HEK293 (cell line): Measurements from ENCODE around the gene FBXO17.

Source experiments
- CTCF ChIA-PET: fragments of 350-600 bp; formaldehyde crosslinking; extraction: SDS; loops from one replicate; lab custom pipeline; 2021; ENCODE audit warnings: antibody characterized with exemption; lab: Yijun Ruan, JAX
- POLR2A ChIA-PET: fragments of 300-600 bp; formaldehyde crosslinking; extraction: SDS; loops from one replicate; lab custom pipeline; 2020; ENCODE audit warnings: antibody characterized with exemption, inconsistent platforms; lab: Yijun Ruan, JAX
- H3K27ac ChIP-seq: fragments of 200-500 bp; sonication (Bioruptor generic); 2 replicates; pipeline ENCODE4 v1.5.1; 2014; ENCODE audit warnings: low read depth, low read length, control low read depth, inconsistent platforms; ENCODE audit errors: extremely low read depth
- H3K36me3 ChIP-seq, 2 experiments: fragments of 200-500 bp in 1 of 2; sonication (Bioruptor generic) in 1 of 2; 1 replicate in 1 of 2; 2 replicates in 1 of 2; pipeline ENCODE4 v1.5.1; 2014 to 2017; ENCODE audit warnings: inconsistent platforms in 2 of 2, low read length in 2 of 2; ENCODE audit not compliant: control insufficient read depth in 2 of 2, insufficient read depth in 1 of 2
- H3K4me1 ChIP-seq: fragments of 200-500 bp; sonication (Bioruptor generic); 2 replicates; pipeline ENCODE4 v1.5.1; 2014; ENCODE audit warnings: mild to moderate bottlenecking, low read length, inconsistent platforms; ENCODE audit not compliant: control insufficient read depth, insufficient read depth
- H3K4me3 ChIP-seq: 2 replicates; pipeline ENCODE4 v1.5.1; 2011; ENCODE audit warnings: low read depth, mild to moderate bottlenecking, control low read depth, low read length, moderate library complexity
- H3K9me3 ChIP-seq: fragments of 200-500 bp; sonication (Bioruptor generic); 2 replicates; pipeline ENCODE4 v1.5.1; 2014; ENCODE audit warnings: low read depth, low read length, inconsistent platforms; ENCODE audit not compliant: control insufficient read depth, insufficient read depth
- AEBP2 ChIP-seq: fragments of 450-650 bp; formaldehyde crosslinking; IDR thresholded peaks from 2 replicates; pipeline ENCODE4 v1.5.1; 2016; ENCODE audit warnings: missing biosample characterization, missing genetic modification characterization, borderline replicate concordance
- IKZF3 ChIP-seq: fragments of 450-650 bp; IDR thresholded peaks from 2 replicates; pipeline ENCODE4 v1.5.0; 2018; ENCODE audit warnings: missing biosample characterization, mild to moderate bottlenecking, missing genetic modification characterization, moderate library complexity
- KLF17 ChIP-seq: fragments of 450-650 bp; formaldehyde crosslinking; IDR thresholded peaks from 2 replicates; pipeline ENCODE4 v1.5.1; 2016; ENCODE audit warnings: missing biosample characterization, missing genetic modification characterization
- PRDM2 ChIP-seq: fragments of 450-650 bp; formaldehyde crosslinking; IDR thresholded peaks from 2 replicates; pipeline ENCODE4 v1.5.1; 2016; ENCODE audit warnings: missing biosample characterization, missing genetic modification characterization, borderline replicate concordance
- SALL2 ChIP-seq: fragments of 450-650 bp; formaldehyde crosslinking; IDR thresholded peaks from 2 replicates; pipeline ENCODE4 v1.5.0; 2017; ENCODE audit warnings: missing biosample characterization, mild to moderate bottlenecking, missing genetic modification characterization, borderline replicate concordance
- SCRT1 ChIP-seq: fragments of 450-650 bp; formaldehyde crosslinking; IDR thresholded peaks from 2 replicates; pipeline ENCODE4 v1.5.1; 2016; ENCODE audit warnings: missing biosample characterization, missing genetic modification characterization, borderline replicate concordance
- WT1 ChIP-seq: fragments of 450-650 bp; formaldehyde crosslinking; IDR thresholded peaks from 2 replicates; pipeline ENCODE4 v1.5.1; 2016; ENCODE audit warnings: missing biosample characterization, missing genetic modification characterization
- ZBTB17 ChIP-seq: fragments of 450-650 bp; formaldehyde crosslinking; IDR thresholded peaks from 2 replicates; pipeline ENCODE4 v1.5.1; 2016; ENCODE audit warnings: missing biosample characterization, missing genetic modification characterization
- ZBTB6 ChIP-seq: fragments of 450-650 bp; formaldehyde crosslinking; IDR thresholded peaks from 2 replicates; pipeline ENCODE4 v1.5.1; 2017; ENCODE audit warnings: missing biosample characterization, missing genetic modification characterization
- ZNF121 ChIP-seq: fragments of 450-650 bp; formaldehyde crosslinking; IDR thresholded peaks from 2 replicates; pipeline ENCODE4 v1.5.1; 2016; ENCODE audit warnings: missing biosample characterization, missing genetic modification characterization
- ZNF2 ChIP-seq: fragments of 450-650 bp; formaldehyde crosslinking; IDR thresholded peaks from 2 replicates; pipeline ENCODE4 v1.5.1; 2016; ENCODE audit warnings: missing biosample characterization, missing genetic modification characterization
- ZNF223 ChIP-seq: fragments of 450-650 bp; formaldehyde crosslinking; IDR thresholded peaks from 2 replicates; pipeline ENCODE4 v1.5.1; 2016; ENCODE audit warnings: missing biosample characterization, missing genetic modification characterization
- ZNF335 ChIP-seq: fragments of 450-650 bp; formaldehyde crosslinking; conservative IDR thresholded peaks from 2 replicates; pipeline ENCODE4 v1.5.1; 2016; ENCODE audit warnings: missing biosample characterization, missing genetic modification characterization
- ZNF354C ChIP-seq: fragments of 450-650 bp; formaldehyde crosslinking; IDR thresholded peaks from 2 replicates; pipeline ENCODE4 v1.5.1; 2016; ENCODE audit warnings: missing biosample characterization, missing genetic modification characterization, low read depth, borderline replicate concordance
- ZNF416 ChIP-seq: fragments of 450-650 bp; formaldehyde crosslinking; IDR thresholded peaks from 2 replicates; pipeline ENCODE4 v1.5.1; 2016; ENCODE audit warnings: missing biosample characterization, missing genetic modification characterization
- ZNF488 ChIP-seq: fragments of 450-650 bp; formaldehyde crosslinking; IDR thresholded peaks from 2 replicates; pipeline ENCODE4 v1.5.1; 2016; ENCODE audit warnings: missing biosample characterization, missing genetic modification characterization
- ZNF518A ChIP-seq: fragments of 450-650 bp; formaldehyde crosslinking; conservative IDR thresholded peaks from 2 replicates; pipeline ENCODE4 v1.5.1; 2016; ENCODE audit warnings: low read depth, missing biosample characterization, missing genetic modification characterization
- ZNF555 ChIP-seq: fragments of 450-650 bp; formaldehyde crosslinking; conservative IDR thresholded peaks from 2 replicates; pipeline ENCODE4 v1.5.1; 2017; ENCODE audit warnings: missing biosample characterization, mild to moderate bottlenecking, missing genetic modification characterization, inconsistent platforms
- ZNF585B ChIP-seq: fragments of 450-650 bp; formaldehyde crosslinking; IDR thresholded peaks from 2 replicates; pipeline ENCODE4 v1.5.1; 2016; ENCODE audit warnings: missing biosample characterization, missing genetic modification characterization

Gene FBXO17

GRCh38 chr19:38977445-38978325, 2.1 kb upstream of the FBXO17 start:
- peak overlapping the region; percentile 78 for H3K27ac ChIP-seq
- H3K4me3 ChIP-seq: no peak overlapping the region
- H3K9me3 ChIP-seq: no peaks in the 10 kb centered on the region
- peaks cover 32% of the 10 kb centered on the region for H3K4me1 ChIP-seq
- H3K36me3 ChIP-seq: peaks cover 0 to 11% of the 10 kb centered on the region in 2 experiments; a peak in 2 of 3 replicates
- POLR2A ChIA-PET: interaction anchor here (1.4 to 2.6 kb wide), 2 partner anchors 11 to 54 kb away, joined by 6 to 24 read pairs; partner anchors contain the start of gene FBXO27
- CTCF ChIA-PET: interaction anchor here (0.6 to 5.9 kb wide), 28 partner anchors 8 to 361 kb away, joined by 3 to 62 read pairs (median 5); partner anchors contain the start of gene FBXO27
- 0 out of 2 replicates have a peak, but pooled peaks have one; percentile 23 for TF ChIP-seq ZNF585B (tag by site-specific recombination)
- TF ChIP-seq ZNF2 (tag by site-specific recombination): 0 out of 2 replicates have a peak, but pooled peaks have one; percentile 10
- no peak for TF ChIP-seq ZBTB6 (tag by site-specific recombination)
- no peak for TF ChIP-seq ZNF555 (tag by site-specific recombination)
- TF ChIP-seq KLF17 (tag by site-specific recombination): no peak
- TF ChIP-seq PRDM2: no peak
- no peak for TF ChIP-seq ZNF121 (tag by site-specific recombination)
- no peak for TF ChIP-seq ZNF223
- TF ChIP-seq ZNF488 (tag by site-specific recombination): no peak
- no peak for TF ChIP-seq SALL2
- 0 out of 2 replicates have a peak, but pooled peaks have one; percentile 53 for TF ChIP-seq ZNF335 (tag by site-specific recombination)
- peak; percentile 75 for TF ChIP-seq ZBTB17
- no peak for TF ChIP-seq ZNF354C (tag by site-specific recombination)
- TF ChIP-seq IKZF3: 0 out of 2 replicates have a peak, but pooled peaks have one; percentile 10
- TF ChIP-seq SCRT1 (tag by site-specific recombination): no peak
- TF ChIP-seq AEBP2 (tag by site-specific recombination): no peak
- TF ChIP-seq ZNF416: no peak
- no peak for TF ChIP-seq ZNF518A (tag by site-specific recombination)
- peak; percentile 20 for TF ChIP-seq WT1 (tag by site-specific recombination)
